HG02588 (cell line): Measurements from ENCODE around the gene METTL15.
"Not testable (repeated sequence)": the region's sequence is repeated elsewhere in the genome, so short reads cannot be mapped to it uniquely, and the experiment has no call there.

Experiments used
- ATAC-seq: cut with Tn5 transposase; IDR thresholded peaks from one replicate; pipeline ENCODE4 v1.9.1; 2021; ENCODE audit warnings: mild to moderate bottlenecking, moderate library complexity; ENCODE audit not compliant: unreplicated experiment

METTL15 gene

GRCh38 chr11:28284196-28284595 is 176.0 kb downstream of the METTL15 start:
- ATAC-seq = no peak

DNA sequence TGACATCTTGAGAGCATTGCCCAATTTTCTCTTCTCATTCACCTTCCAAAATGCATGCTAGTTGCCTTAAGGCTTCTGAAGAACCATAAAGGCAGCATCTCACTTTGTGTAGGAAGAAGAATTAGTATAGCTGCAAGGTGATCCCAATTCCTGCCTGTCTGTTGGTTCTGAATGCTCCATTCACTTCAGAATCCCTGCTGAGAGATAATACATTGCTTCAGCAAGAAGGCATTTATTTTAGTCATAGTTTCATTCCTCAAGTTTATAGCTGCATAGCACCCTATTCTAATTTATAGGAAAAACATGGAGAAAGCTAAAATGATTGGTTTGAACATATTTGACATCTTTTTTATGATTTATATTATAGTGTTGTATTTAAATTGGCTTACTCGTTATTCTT is 181.3 kb downstream of the METTL15 start:
- ATAC-seq = no peak

DNA sequence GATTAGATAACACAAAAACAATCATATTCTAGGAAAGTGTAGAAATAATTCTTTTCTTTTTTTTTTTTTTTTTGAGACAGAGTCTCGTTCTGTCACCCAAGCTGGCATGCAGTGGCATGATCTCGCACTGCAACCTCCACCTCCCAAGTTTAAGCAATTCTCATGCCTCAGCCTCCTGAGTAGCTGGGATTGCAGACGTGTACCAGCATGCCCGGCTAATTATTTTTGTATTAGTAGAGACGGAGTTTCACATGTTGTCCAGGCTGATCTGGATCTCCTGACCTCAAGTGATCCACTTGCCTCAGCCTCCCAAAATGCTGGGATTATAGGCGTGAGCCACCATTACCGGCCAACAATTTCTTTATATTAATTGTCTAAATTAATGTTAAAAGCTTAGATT is 182.8 kb downstream of the METTL15 start:
- ATAC-seq = not testable (repeated sequence)

- peak; percentile 89 for ATAC-seq
Observed at GRCh38 chr11:28296426-28296825, 188.2 kb downstream of the METTL15 start.

GRCh38 chr11:28298209-28298608 is 190.0 kb downstream of the METTL15 start:
- ATAC-seq = no peak

DNA sequence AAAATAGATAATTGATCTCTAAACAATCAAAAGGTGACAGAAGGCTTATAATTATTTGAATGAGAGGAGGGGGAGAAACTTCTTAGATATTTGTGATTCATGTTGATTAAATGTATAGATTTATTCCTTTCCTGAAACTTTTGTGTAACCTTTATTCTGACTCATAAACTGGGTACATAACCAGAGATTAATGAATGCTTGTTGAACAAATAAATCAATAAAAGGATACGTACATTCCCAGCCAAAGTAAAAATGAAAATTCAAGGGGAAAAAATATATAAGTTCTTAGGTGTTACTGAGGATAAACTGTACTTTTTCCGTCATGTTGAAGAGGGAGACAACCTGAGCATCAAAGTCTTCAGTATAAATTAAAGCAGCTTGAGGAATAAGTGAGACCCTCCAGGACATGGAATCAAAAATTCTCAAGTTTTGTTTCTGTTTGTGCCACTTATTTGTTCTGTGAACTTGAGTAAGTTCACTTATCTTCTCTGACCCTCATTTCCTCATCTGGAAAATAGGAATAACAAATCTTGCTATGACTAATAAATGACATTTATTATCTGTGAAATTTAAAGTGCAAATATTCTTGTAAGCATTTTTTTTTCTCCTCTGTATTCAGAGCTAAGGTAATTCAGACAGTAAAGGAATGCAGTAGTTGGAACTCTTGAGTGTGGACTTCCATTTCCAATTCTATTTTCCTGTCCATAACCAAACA is 195.4 kb downstream of the METTL15 start:
- no peak for ATAC-seq

- no peak for ATAC-seq
Observed at GRCh38 chr11:28315440-28315839, 207.3 kb downstream of the METTL15 start.

- ATAC-seq = no peak
Observed at GRCh38 chr11:28318871-28319270, 210.7 kb downstream of the METTL15 start.

DNA sequence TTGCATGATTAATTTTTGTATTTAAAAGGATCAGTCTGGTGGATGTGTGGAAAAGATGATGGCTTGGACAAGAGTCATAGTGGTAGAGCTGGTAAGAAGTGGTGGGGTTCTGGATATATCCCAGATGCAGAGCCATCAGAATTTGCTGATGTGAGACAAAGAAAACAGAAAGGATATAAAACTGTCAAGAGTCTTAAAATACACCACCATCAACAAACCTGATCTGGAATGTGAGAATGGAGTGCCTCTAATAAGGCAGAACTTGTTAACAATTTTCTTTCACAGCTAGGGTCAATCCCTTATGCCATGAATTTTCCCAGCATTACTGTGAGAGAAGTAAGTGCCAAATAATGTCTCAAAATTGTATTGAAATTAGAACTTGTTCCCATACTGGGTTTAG is 215.4 kb downstream of the METTL15 start:
- no peak for ATAC-seq

GRCh38 chr11:28332393-28332792 is 224.2 kb downstream of the METTL15 start:
- not testable (repeated sequence) for ATAC-seq

DNA sequence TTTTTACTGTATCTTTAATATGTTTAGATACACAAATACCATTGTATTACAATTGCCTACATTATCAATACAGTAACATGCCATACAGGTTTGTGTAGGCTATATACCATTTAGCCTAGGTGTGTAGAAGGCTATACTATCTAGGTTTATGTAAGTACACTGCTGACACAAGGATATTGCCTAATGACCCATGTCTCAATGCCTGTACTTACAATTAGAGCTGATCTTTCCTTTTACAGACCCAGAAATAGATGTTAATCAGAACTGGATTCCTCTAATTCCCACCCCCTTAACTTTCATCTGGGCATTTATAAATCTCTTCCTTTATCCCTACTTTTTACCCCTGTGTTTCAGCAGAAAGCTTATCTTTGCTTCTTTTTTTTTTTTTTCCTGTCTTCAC is 229.5 kb downstream of the METTL15 start:
- ATAC-seq = no peak

DNA sequence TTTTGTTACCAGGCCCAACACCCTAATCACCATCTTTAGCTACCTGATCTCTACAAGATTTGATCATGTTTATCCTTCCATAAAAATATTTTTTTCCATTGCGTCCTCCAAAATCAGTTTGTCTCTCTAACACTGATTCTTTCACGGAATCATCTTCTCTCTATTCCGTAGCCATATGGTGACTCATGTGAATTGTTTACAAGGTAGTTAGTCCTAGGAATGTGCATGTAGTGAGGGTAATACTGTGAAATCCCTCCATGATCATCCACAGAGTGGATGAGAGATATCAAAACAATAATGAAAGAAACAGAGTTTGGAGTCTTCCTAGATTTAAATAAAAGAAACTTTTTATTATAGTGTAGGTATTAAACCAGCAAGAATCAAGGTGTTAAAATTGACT is 230.2 kb downstream of the METTL15 start:
- no peak for ATAC-seq

DNA sequence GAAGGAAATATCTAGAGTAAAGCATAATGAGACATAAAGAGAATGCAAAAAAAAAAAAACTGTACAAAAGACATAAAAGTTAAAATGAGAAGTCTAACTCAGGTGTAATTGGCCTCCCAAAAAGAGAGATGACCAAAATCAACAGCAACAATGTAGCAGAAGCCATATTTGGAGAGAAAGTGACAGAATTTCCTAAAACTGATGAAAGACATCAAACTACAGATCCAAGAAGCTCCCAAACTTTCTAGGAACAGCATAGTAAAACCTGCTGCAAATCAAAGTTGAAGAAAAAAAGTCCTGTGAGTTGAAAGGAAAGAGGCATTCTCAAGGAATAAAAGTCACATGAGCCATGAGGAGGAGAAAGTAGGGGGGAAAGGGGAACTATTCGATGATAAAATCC is 231.3 kb downstream of the METTL15 start:
- ATAC-seq = no peak

- no peak for ATAC-seq
Observed at GRCh38 chr11:28342716-28343115, 234.5 kb downstream of the METTL15 start.

DNA sequence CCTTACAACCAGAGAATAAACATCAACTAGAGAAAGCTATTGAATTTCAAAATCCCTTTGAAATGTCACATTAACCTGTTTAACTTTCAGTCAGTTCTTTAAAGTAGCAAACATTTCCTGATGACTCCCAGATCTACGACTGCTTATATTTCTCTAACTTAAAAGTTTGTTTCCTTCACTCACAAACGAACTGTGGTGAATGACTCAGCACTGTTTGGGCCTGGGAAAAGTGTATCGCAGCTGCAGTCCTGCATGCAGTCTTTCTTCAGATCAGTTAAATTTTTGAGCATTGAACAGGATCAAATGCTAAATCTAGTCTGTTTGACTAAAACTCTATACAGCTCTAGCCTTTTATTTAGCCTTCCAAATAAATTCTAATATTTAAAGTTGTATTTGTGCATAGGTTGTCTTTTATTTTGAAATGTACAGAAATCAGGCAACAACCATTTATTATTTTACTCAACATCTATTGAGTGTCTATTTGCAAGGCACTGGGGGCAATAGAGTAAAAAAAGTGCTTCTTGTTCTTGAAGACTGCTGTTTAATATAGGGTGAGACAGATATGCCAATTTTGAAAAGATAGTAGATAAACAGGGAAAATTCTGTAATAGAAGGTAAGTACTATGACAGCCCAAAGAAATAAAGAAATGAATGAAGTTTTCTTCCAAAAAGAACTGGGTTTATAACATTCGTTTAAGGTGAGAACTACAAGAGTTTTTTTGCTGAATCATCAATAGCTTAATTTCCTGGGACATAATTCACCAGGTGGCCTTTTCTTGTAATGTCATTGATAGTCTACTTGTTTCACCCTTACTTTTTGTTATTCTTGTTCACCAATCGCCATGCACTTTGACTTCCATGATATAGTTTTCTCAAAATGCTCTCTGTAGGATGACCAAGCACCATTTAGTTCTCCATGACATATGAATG is 235.4 kb downstream of the METTL15 start:
- no peak for ATAC-seq

DNA sequence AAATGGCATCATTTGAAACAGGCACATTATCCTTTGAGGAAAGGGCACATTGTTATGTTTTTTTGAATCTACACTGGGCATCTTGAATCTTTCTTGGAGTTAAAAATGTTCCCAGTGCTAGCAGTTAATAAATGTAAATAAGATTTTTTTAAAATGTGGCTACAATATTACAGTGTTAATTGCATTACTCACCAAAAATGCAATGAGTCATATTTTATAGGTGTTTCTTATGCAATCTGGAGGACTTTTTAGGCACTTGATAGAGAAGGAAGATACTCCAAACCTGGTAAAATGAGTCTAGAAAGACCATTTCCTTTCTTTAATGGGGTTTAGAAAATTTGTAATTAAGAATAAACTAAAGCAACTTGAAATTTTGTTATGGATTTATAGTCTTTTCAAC is 238.0 kb downstream of the METTL15 start:
- no peak for ATAC-seq

GRCh38 chr11:28346721-28347120 is 238.5 kb downstream of the METTL15 start:
- ATAC-seq = no peak

DNA sequence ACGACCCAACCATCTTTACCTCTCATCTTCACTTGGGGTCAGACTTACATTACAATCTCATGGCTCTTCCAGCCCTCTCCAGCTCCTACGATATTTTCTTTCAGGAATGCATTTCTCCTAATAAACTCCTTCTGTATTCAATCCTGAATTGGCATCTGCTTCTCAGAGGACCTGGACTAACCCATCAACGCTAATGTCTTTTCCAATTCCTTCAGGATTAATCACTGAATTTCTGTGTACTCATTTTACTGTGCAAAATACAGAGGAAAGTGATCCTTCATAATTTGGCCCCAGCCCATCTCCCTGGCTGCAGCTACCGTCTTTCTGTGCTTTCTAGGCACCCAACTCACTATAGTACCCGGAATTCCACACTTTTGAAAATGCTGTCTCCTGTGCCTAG is 239.2 kb downstream of the METTL15 start:
- no peak for ATAC-seq

DNA sequence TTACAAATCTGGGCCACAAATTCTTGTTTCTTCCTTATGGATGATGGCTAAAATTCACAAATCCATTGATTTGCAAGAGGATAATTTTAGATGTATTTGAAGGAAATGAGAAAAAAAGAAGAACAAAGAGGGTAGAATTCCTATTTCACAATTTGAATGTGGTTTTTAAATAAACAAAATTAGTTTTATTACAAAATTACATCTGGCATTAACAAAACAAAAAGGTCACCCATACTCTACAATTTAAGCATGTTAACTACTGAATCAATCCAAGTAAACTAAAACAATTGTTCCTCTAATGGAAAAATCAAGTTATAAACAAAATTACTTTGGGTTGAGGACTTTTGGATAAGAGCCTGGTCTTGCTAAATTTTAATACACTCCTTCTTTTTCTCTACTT is 242.0 kb downstream of the METTL15 start:
- no peak for ATAC-seq

GRCh38 chr11:28353991-28354390 is 245.8 kb downstream of the METTL15 start:
- no peak for ATAC-seq

DNA sequence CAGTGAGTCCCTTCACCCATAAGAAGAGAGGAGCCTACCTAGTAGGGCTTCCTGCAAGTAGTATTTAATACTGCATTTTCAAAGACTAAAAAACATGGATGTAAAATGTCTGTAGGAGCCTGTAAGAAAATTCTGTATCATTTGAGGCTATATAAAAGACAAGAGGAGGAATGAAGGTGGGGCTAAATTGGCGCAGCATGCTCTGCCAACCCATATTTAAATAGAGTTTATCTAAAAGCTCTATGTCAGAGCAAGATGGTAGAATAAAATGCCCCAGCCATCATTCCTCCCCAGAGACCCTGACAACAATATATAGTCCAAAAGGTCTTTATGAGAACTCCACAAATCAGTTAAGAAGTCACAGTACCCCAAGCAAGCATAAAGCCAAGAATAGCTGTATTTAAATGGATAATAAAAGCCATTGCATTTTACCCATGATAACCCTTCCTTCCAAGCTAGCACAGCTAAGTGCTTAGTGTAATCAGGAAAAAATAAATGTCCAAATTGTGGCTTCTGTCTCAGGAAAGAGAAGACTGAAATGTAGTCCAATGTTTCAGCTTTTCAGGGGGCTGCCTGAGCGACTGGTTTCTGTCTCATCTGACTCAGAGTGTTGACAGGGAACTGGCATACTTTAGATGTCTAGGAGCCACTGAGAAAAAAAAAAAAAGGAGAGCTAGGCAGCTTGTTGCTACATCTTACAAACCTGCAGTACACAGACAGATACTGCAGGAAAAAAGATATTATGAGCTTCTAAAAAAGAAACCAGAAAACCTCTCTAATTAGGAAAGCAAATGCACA is 258.6 kb downstream of the METTL15 start:
- ATAC-seq = no peak
